GM20431 (cell line): ENCODE measurements around the gene PLA2G2C.

ENCODE experiments used
- in situ Hi-C: fragments of 300-500 bp; cut with MseI, MboI; formaldehyde crosslinking; loops from one replicate; pipeline ENCODE4 v1.15.0; 2020; ENCODE audit warnings: low sequenced_read_pairs; ENCODE audit not compliant: unreplicated experiment

PLA2G2C gene

GRCh38 chr1:20187103-20187812 lies 940 bp upstream of the PLA2G2C start:
- in situ Hi-C loops, result no loop called here

- in situ Hi-C loops, result no loop called here
Observed at GRCh38 chr1:20184997-20185833, 1.1 kb downstream of the PLA2G2C start.

GRCh38 chr1:20184481-20184900 lies 1.8 kb downstream of the PLA2G2C start:
- in situ Hi-C loops, result no loop called here

- in situ Hi-C loops, result no loop called here
Observed at GRCh38 chr1:20183616-20184271, 2.6 kb downstream of the PLA2G2C start.

- in situ Hi-C loops, result no loop called here
Observed at GRCh38 chr1:20183035-20183434, 3.3 kb downstream of the PLA2G2C start.

GRCh38 chr1:20182415-20182814 lies 3.9 kb downstream of the PLA2G2C start:
- in situ Hi-C loops, result no loop called here

GRCh38 chr1:20180844-20181207 lies 5.5 kb downstream of the PLA2G2C start:
- in situ Hi-C loops, result no loop called here

- in situ Hi-C loops, result no loop called here
Observed at GRCh38 chr1:20180129-20180843, 6.0 kb downstream of the PLA2G2C start.

- in situ Hi-C loops, result no loop called here
Observed at GRCh38 chr1:20179371-20180128, 6.8 kb downstream of the PLA2G2C start.

GRCh38 chr1:20178634-20179370 lies 7.5 kb downstream of the PLA2G2C start:
- in situ Hi-C loops, result no loop called here

- in situ Hi-C loops, result no loop called here
Observed at GRCh38 chr1:20174937-20175666, 11.2 kb downstream of the PLA2G2C start.

GRCh38 chr1:20172033-20172590 lies 14.2 kb downstream of the PLA2G2C start:
- in situ Hi-C loops, result no loop called here

- in situ Hi-C loops, result no loop called here
Observed at GRCh38 chr1:20169932-20170331, 16.4 kb downstream of the PLA2G2C start.

- in situ Hi-C loops, result no loop called here
Observed at GRCh38 chr1:20168564-20169491, 17.5 kb downstream of the PLA2G2C start.

- in situ Hi-C loops, result no loop called here
Observed at GRCh38 chr1:20167126-20167525, 19.2 kb downstream of the PLA2G2C start.

GRCh38 chr1:20166051-20166450 lies 20.3 kb downstream of the PLA2G2C start:
- in situ Hi-C loops, result no loop called here

GRCh38 chr1:20165522-20165951 lies 20.8 kb downstream of the PLA2G2C start:
- in situ Hi-C loops, result no loop called here
